Measurements from ENCODE around the gene NT5DC3. TPM values are rescaled to one million over a fixed set of nuclear protein-coding genes. Genes with fewer than 3 reads are reported as not detected.

The NT5DC3 gene
- total RNA-seq, result 1 to 10 TPM; 5.7 to 6.0 TPM
- under 1 TPM; 0.33 to 0.89 (median 0.89) TPM for polyA plus RNA-seq
- total RNA-seq, result 12.1 to 45.2 (median 19.7) reads per million in 6 experiments

- ATAC-seq, result peak; percentile 88 to 90
- Mint-ChIP-seq H3K4me3 (peak within 1 kb of the TSS; percentile 83 to 93 (median 86)), H3K9me3 (no peaks in the 10 kb centered on the region), H3K4me1 (peaks cover 3 to 19% (median 14%) of the 10 kb centered on the region in 4 donors), H3K27me3 (peaks cover 0 to 1% (median 0%) of the 10 kb centered on the region in 5 donors), H3K36me3 (peaks cover 0 to 3% (median 0%) of the 10 kb centered on the region in 3 donors), H3K27ac (peak within 1 kb of the TSS; percentile 68 to 92 (median 81))
- POLR2A ChIA-PET, result interaction anchor here (0.6 to 2.0 kb wide), 4 partner anchors 88 to 400 kb away, joined by 3 to 11 read pairs (median 6); partner anchors contain the start of genes HSP90B1, NFYB and TDG
- DNase-seq, result peak; percentile 72 to 90 (median 84)
Observed at GRCh38 chr12:103840876-103841689, at the start of gene NT5DC3. NT5DC3 (minus strand) TSS chr12:103841234; CDS start chr12:103841156, 78 bp downstream.

GRCh38 chr12:103887738-103888137, 46.7 kb upstream of the NT5DC3 start:
- no peak for ATAC-seq
- peak overlapping the region in 7 of 10 donors; percentile 4 to 41 (median 25) for H3K27ac Mint-ChIP-seq
- H3K4me1 Mint-ChIP-seq, result peaks cover 4 to 38% (median 16%) of the 10 kb centered on the region in 4 donors
- H3K4me3 Mint-ChIP-seq, result no peak overlapping the region
- no peak for DNase-seq
- POLR2A ChIA-PET, result interaction anchor here (0.7 to 4.2 kb wide), 2 partner anchors 12 to 42 kb away, joined by 5 to 28 read pairs; partner anchors contain the start of gene HSP90B1
- no peaks in the 10 kb centered on the region for H3K36me3 Mint-ChIP-seq
- no peaks in the 10 kb centered on the region for H3K27me3 Mint-ChIP-seq
- H3K9me3 Mint-ChIP-seq, result no peaks in the 10 kb centered on the region

GRCh38 chr12:103886195-103886797, 45.3 kb upstream of the NT5DC3 start:
- peaks cover 5 to 39% (median 18%) of the 10 kb centered on the region in 4 donors for H3K4me1 Mint-ChIP-seq
- peak overlapping the region in 5 of 10 donors; percentile 0 to 83 (median 10) for H3K27ac Mint-ChIP-seq
- H3K9me3 Mint-ChIP-seq, result no peaks in the 10 kb centered on the region
- POLR2A ChIA-PET, result no interaction called here
- H3K4me3 Mint-ChIP-seq, result peak overlapping the region in 1 of 10 donors; percentile 1
- ATAC-seq, result no peak
- H3K36me3 Mint-ChIP-seq, result no peaks in the 10 kb centered on the region
- no peaks in the 10 kb centered on the region for H3K27me3 Mint-ChIP-seq
- DNase-seq, result no peak

GRCh38 chr12:103884316-103884715, 43.3 kb upstream of the NT5DC3 start:
- POLR2A ChIA-PET, result interaction anchor here (1.2 to 2.4 kb wide), 4 partner anchors 18 to 82 kb away, joined by 5 to 38 read pairs (median 8); partner anchors contain the start of genes HSP90B1 and TDG
- H3K36me3 Mint-ChIP-seq, result no peaks in the 10 kb centered on the region
- H3K4me3 Mint-ChIP-seq, result peak overlapping the region in 3 of 10 donors; percentile 13 to 54 (median 30)
- H3K4me1 Mint-ChIP-seq, result peaks cover 9 to 47% (median 30%) of the 10 kb centered on the region in 4 donors
- ATAC-seq (peak; percentile 67 to 68), DNase-seq (peak; percentile 19 to 83 (median 46))
- no peaks in the 10 kb centered on the region for H3K27me3 Mint-ChIP-seq
- peak overlapping the region in 8 of 10 donors; percentile 36 to 90 (median 78) for H3K27ac Mint-ChIP-seq
- no peaks in the 10 kb centered on the region for H3K9me3 Mint-ChIP-seq

- Mint-ChIP-seq H3K9me3 (no peaks in the 10 kb centered on the region), H3K36me3 (no peaks in the 10 kb centered on the region), H3K4me3 (no peak overlapping the region), H3K27ac (no peak overlapping the region), H3K4me1 (peaks cover 9 to 52% (median 31%) of the 10 kb centered on the region in 4 donors), H3K27me3 (no peaks in the 10 kb centered on the region)
- DNase-seq (no peak), ATAC-seq (no peak)
- POLR2A ChIA-PET, result interaction anchor here (1.2 to 2.4 kb wide), 4 partner anchors 18 to 82 kb away, joined by 5 to 38 read pairs (median 8); partner anchors contain the start of genes HSP90B1 and TDG
Observed at GRCh38 chr12:103883908-103884307, 42.9 kb upstream of the NT5DC3 start.

GRCh38 chr12:103882861-103883596, 42.0 kb upstream of the NT5DC3 start:
- no peak for ATAC-seq
- no peaks in the 10 kb centered on the region for H3K27me3 Mint-ChIP-seq
- no peak for DNase-seq
- peaks cover 10 to 55% (median 32%) of the 10 kb centered on the region in 4 donors for H3K4me1 Mint-ChIP-seq
- no peaks in the 10 kb centered on the region for H3K9me3 Mint-ChIP-seq
- H3K4me3 Mint-ChIP-seq, result no peak overlapping the region
- H3K27ac Mint-ChIP-seq, result peak overlapping the region in 3 of 10 donors; percentile 15 to 82 (median 69)
- H3K36me3 Mint-ChIP-seq, result no peaks in the 10 kb centered on the region
- POLR2A ChIA-PET, result interaction anchor here (0.8 to 2.4 kb wide), 5 partner anchors 46 to 181 kb away, joined by 3 to 38 read pairs (median 5); partner anchors contain the start of genes HCFC2, HSP90B1 and TDG

- Mint-ChIP-seq H3K4me3 (no peak overlapping the region), H3K36me3 (no peaks in the 10 kb centered on the region), H3K9me3 (no peaks in the 10 kb centered on the region), H3K4me1 (peaks cover 10 to 44% (median 28%) of the 10 kb centered on the region in 4 donors), H3K27ac (peak overlapping the region in 4 of 10 donors; percentile 5 to 54 (median 28)), H3K27me3 (no peaks in the 10 kb centered on the region)
- no peak for ATAC-seq
- POLR2A ChIA-PET, result no interaction called here
- no peak for DNase-seq
Observed at GRCh38 chr12:103881261-103881660, 40.2 kb upstream of the NT5DC3 start.

- Mint-ChIP-seq H3K4me3 (peak overlapping the region in 1 of 10 donors; percentile 32), H3K27me3 (no peaks in the 10 kb centered on the region), H3K27ac (peak overlapping the region; percentile 12 to 83 (median 34)), H3K36me3 (no peaks in the 10 kb centered on the region), H3K4me1 (peaks cover 10 to 40% (median 26%) of the 10 kb centered on the region in 4 donors), H3K9me3 (no peaks in the 10 kb centered on the region)
- POLR2A ChIA-PET, result interaction anchor here (3.9 kb wide), 1 partner anchor 49 kb away, joined by 13 read pairs; the partner anchor contains the start of gene HSP90B1
- peak; percentile 37 to 73 for ATAC-seq
- peak in 2 of 10 donors; percentile 5 to 50 for DNase-seq
Observed at GRCh38 chr12:103880299-103881142, 39.5 kb upstream of the NT5DC3 start.

- peak overlapping the region in 1 of 10 donors; percentile 35 for H3K27ac Mint-ChIP-seq
- ATAC-seq, result no peak
Observed at GRCh38 chr12:103879878-103880277, 38.8 kb upstream of the NT5DC3 start.

GRCh38 chr12:103879048-103879692, 38.1 kb upstream of the NT5DC3 start:
- POLR2A ChIA-PET, result interaction anchor here (0.7 to 3.9 kb wide), 2 partner anchors 9 to 50 kb away, joined by 3 to 13 read pairs; partner anchors contain the start of gene HSP90B1
- Mint-ChIP-seq H3K9me3 (no peaks in the 10 kb centered on the region), H3K36me3 (no peaks in the 10 kb centered on the region), H3K27ac (peak overlapping the region in 3 of 10 donors; percentile 35 to 68 (median 47)), H3K4me1 (peaks cover 6 to 34% (median 21%) of the 10 kb centered on the region in 4 donors), H3K27me3 (no peaks in the 10 kb centered on the region), H3K4me3 (peak overlapping the region in 1 of 10 donors; percentile 53)
- DNase-seq, result no peak
- ATAC-seq, result no peak

More at GRCh38 chr12:103879878-103880277, 38.8 kb upstream of the NT5DC3 start:
- H3K9me3 Mint-ChIP-seq, result no peaks in the 10 kb centered on the region
- no peak for DNase-seq
- peaks cover 10 to 40% (median 26%) of the 10 kb centered on the region in 4 donors for H3K4me1 Mint-ChIP-seq
- POLR2A ChIA-PET, result interaction anchor here (3.9 kb wide), 1 partner anchor 49 kb away, joined by 13 read pairs; the partner anchor contains the start of gene HSP90B1
- no peaks in the 10 kb centered on the region for H3K27me3 Mint-ChIP-seq
- H3K36me3 Mint-ChIP-seq, result no peaks in the 10 kb centered on the region
- H3K4me3 Mint-ChIP-seq, result no peak overlapping the region
